ENCODE data around the gene ZNHIT6. TPM values are rescaled to one million over a fixed set of nuclear protein-coding genes. Genes with fewer than 3 reads are reported as not detected.

Gene ZNHIT6
- total RNA-seq, 1 experiment from 2014 or later: 14.3 TPM

- TF ChIP-seq RELA (CRISPR knock-in tag; IDR thresholded peaks at IDR 0.05; ENCODE audit: borderline replicate concordance) (no peak), GABPB1 (CRISPR knock-in tag; IDR thresholded peaks at IDR 0.05) (peak; percentile 64)
Observed at GRCh38 chr1:85707990-85708828, at the start of gene ZNHIT6 (continued).

GRCh38 chr1:85756864-85757263, 48.6 kb upstream of the ZNHIT6 start:
- ATAC-seq (no peak), DNase-seq (ENCODE audit: low spot score) (no peak)
- H3K9me3 Mint-ChIP-seq: peaks cover 13% of the 10 kb centered on the region
- H3K27ac Mint-ChIP-seq: no peak overlapping the region
- ChIA-PET POLR2A (no interaction called here), CTCF (no interaction called here)
- H3K4me1 Mint-ChIP-seq: peaks cover 9% of the 10 kb centered on the region
- H3K27me3 Mint-ChIP-seq (ENCODE audit: low read depth): no peaks in the 10 kb centered on the region
- TF ChIP-seq ZNF423 (CRISPR knock-in tag; IDR thresholded peaks at IDR 0.05) (no peak), ZNF396 (CRISPR knock-in tag; IDR thresholded peaks at IDR 0.05; ENCODE audit: borderline replicate concordance) (no peak)
- H3K36me3 Mint-ChIP-seq: no peaks in the 10 kb centered on the region
- no peak overlapping the region for H3K4me3 Mint-ChIP-seq

- TF ChIP-seq E2F4 (CRISPR knock-in tag; IDR thresholded peaks at IDR 0.05; ENCODE audit: borderline replicate concordance, low read depth) (no peak), ATF3 (CRISPR knock-in tag; conservative IDR thresholded peaks at IDR 0.05) (no peak), CTCF (IDR thresholded peaks at IDR 0.05) (no peak), MYBL2 (CRISPR knock-in tag; IDR thresholded peaks at IDR 0.05) (no peak), ZNF671 (CRISPR knock-in tag; IDR thresholded peaks at IDR 0.05) (no peak), PREB (CRISPR knock-in tag; IDR thresholded peaks at IDR 0.05; ENCODE audit: borderline replicate concordance) (no peak), ZNF138 (CRISPR knock-in tag; conservative IDR thresholded peaks at IDR 0.05) (no peak), TEAD4 (CRISPR knock-in tag; IDR thresholded peaks at IDR 0.05) (no peak), ZBTB43 (CRISPR knock-in tag; IDR thresholded peaks at IDR 0.05) (no peak), ZNF512 (CRISPR knock-in tag; IDR thresholded peaks at IDR 0.05; ENCODE audit: borderline replicate concordance) (no peak), NR2C2 (CRISPR knock-in tag; IDR thresholded peaks at IDR 0.05) (no peak), GTF2I (CRISPR knock-in tag; conservative IDR thresholded peaks at IDR 0.05) (no peak), ZSCAN18 (CRISPR knock-in tag; IDR thresholded peaks at IDR 0.05) (no peak), CBFB (CRISPR knock-in tag; IDR thresholded peaks at IDR 0.05; ENCODE audit: low read depth) (no peak)
- Mint-ChIP-seq H3K36me3 (no peaks in the 10 kb centered on the region), H3K4me3 (no peak overlapping the region), H3K27ac (no peak overlapping the region), H3K9me3 (no peaks in the 10 kb centered on the region), H3K27me3 (ENCODE audit: low read depth) (no peaks in the 10 kb centered on the region), H3K4me1 (no peaks in the 10 kb centered on the region)
- no peak for ATAC-seq
- no peak for DNase-seq (ENCODE audit: low spot score)
- POLR2A ChIA-PET: no interaction called here
- CTCF ChIA-PET: no interaction called here
Observed at GRCh38 chr1:85748120-85748519, 39.9 kb upstream of the ZNHIT6 start.

Data from WTC11 (cell line).